GF-D8 (cell line): ENCODE data around the gene KLF17.

Experiments
- DNase-seq: peaks from one replicate; lab custom pipeline; 2025; lab: John Stamatoyannopoulos, UW

Gene KLF17

DNA sequence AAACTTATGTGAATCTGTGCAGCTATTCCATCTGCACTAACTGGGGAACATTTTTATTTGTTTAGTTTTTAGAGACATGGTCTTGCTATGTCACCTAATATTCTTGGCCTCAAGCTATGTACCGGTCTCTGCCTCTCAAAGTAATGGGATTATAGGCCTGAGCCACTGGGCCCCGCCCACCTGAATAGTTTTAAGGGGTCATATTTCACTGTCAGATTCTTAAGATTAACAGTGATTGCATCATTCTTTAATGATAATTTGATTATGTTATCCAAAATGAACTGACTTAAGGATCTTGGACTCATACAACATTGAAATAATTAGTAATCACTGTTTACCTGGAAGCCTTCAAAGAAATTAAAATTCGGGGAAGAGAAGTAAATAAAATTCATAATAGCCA is 35.4 kb downstream of the KLF17 start:
- DNase-seq = no peak

DNA sequence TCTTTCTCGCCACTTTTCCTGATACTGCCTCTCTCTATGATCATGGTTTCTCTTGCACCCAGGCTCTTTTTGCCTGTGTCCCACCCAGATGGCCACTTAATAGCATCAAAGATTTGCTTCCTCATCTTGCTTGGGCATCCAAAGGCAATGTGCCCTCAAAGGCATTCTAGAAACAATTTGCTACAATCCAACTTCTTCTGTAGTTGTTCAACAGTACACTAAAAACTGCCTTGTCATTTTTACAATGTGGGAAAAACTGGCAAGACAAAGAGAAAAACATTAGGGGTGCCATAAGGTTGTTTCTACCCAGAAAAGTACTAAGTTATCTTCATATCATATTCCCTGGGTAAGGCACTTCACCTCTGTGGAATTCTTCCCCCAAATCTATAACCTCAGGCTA is 39.3 kb downstream of the KLF17 start:
- no peak for DNase-seq

DNA sequence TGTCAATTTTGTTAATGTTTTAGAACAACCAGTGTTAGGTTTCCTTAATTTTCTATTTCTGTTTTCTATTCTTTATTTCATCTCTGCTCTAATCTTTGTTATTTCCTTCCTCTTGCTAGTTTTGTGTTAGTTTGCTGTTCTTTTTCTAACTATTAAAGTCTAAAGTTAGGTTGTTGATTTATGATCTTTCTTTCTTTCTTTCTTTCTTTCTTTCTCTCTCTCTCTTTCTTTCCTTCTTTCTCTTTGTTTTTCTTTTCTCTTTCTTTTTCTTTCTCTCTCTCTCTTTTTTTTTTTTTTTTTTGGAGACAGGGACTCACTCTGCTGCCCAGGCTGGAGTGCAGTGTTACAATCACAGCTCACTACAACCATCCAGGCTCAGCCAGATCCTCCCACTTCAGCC is 40.2 kb downstream of the KLF17 start:
- no peak for DNase-seq

GRCh38 chr1:44161546-44161945 is 42.9 kb downstream of the KLF17 start:
- no peak for DNase-seq

DNA sequence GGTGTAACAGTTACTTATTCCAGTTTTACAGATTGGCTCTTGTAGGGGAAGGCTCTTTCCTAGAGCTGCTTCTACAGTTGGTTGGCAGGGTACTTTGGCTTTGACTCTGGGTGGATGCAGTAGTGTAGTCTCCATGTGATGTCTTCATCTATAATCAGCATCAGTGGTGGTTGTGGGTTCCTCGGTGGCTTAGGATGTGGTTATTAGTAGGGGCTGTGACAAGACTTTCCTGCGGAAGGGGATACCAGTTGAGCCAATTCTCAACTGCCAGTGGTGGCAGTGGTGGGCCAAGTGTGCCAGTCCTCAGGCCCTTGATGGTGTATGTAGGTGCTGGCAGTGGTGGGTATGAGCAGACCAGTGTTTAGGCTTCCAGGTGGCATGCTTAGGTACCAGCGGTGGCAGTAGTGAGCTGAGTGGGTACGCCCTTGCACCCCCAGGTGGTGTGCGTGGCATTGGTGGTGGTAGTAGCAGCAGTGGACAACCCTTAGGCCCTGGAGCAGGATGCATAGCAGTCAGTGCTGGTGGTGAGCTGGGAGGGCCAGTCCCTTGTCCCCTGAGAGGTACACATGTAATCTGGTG is 50.0 kb downstream of the KLF17 start:
- no peak for DNase-seq

DNA sequence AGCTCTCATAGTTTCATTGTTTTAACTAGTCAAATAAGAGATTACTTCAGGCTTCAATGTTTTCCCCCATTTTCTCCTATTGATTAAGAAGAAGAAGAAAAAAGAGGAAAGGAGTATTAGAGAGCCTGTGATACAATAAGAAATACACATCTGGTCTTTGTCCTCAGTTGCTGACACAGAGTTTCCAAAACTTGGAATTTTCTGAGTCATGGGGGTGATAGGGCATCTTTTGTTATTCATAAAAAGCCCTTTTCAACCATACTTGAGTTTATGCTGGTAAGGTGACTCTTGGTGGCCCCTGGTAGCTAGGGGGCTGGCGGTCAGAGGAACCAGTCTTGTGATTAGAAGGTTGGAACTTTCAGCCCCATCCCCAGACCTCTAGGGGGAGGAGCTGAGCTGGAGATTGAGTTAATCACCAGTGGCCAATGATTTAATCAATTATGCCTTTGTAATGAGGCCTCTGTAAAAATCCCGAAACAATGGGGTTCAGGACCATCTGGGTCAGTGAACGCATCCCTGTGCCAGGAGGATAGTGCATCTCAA is 51.7 kb downstream of the KLF17 start:
- no peak for DNase-seq

- no peak for DNase-seq
These were observed 56.0 kb downstream of the KLF17 start for GRCh38 chr1:44174630-44175029.
